Activated CD8-positive, alpha-beta T cell treated with anti-CD3 and anti-CD28 coated beads, Interleukin-2, amount 10 ng/mL, durations not matched to agents 7 days and 5 days (primary cell): ENCODE data around the gene RNF150. TPM values are rescaled to one million over a fixed set of nuclear protein-coding genes. Genes with fewer than 3 reads are reported as not detected.

ENCODE experiments used
- ATAC-seq: fragments of 150-1000 bp; cut with Tn5 transposase; one replicate; pipeline ENCODE4 v1.10.0; 2021; ENCODE audit warnings: moderate library complexity
- CTCF ChIA-PET: fragments of 350-600 bp; sonication (Branson Sonifier 250); formaldehyde crosslinking; loops from one replicate; lab custom pipeline; 2021; ENCODE audit warnings: antibody characterized with exemption; lab: Charles Lee
- POLR2A ChIA-PET: fragments of 350-600 bp; sonication (Branson Sonifier 250); formaldehyde crosslinking; loops from one replicate; lab custom pipeline; 2021; ENCODE audit warnings: antibody characterized with exemption; lab: Charles Lee
- DNase-seq: peaks from one replicate; pipeline ENCODE4 v3.0.0-alpha.2; 2020
- H3K27ac Mint-ChIP-seq: one replicate; pipeline ENCODE4 v1.8.0; 2021; ENCODE audit warnings: mild to moderate bottlenecking, mixed read lengths
- H3K27me3 Mint-ChIP-seq: one replicate; pipeline ENCODE4 v1.8.0; 2021; ENCODE audit warnings: low read depth, mixed read lengths
- H3K36me3 Mint-ChIP-seq: one replicate; pipeline ENCODE4 v1.8.0; 2021; ENCODE audit warnings: low read depth, mixed read lengths
- H3K4me1 Mint-ChIP-seq: one replicate; pipeline ENCODE4 v1.8.0; 2021; ENCODE audit warnings: low read depth, mixed read lengths
- H3K4me3 Mint-ChIP-seq: one replicate; pipeline ENCODE4 v1.8.0; 2021; ENCODE audit warnings: mild to moderate bottlenecking, mixed read lengths
- H3K9me3 Mint-ChIP-seq: one replicate; pipeline ENCODE4 v1.8.0; 2022; ENCODE audit warnings: mixed read lengths; ENCODE audit not compliant: insufficient read depth
- total RNA-seq, 2 experiments: library from RNA; stranded (reverse); gene quantifications; one replicate each; pipeline ENCODE4 v1.2.3, GENCODE V29; 2021

RNF150 gene
- total RNA-seq, 2 experiments from 2014 or later = not detected

- Mint-ChIP-seq H3K9me3 (no peaks in the 10 kb centered on the region), H3K27me3 (no peaks in the 10 kb centered on the region), H3K36me3 (no peaks in the 10 kb centered on the region), H3K27ac (no peak overlapping the region), H3K4me3 (no peak overlapping the region), H3K4me1 (no peaks in the 10 kb centered on the region)
- ATAC-seq (no peak), DNase-seq (no peak)
- ChIA-PET POLR2A (no interaction called here), CTCF (no interaction called here)
Measured at GRCh38 chr4:141099326-141099725, 33.9 kb downstream of the RNF150 start.

- ChIA-PET POLR2A (no interaction called here), CTCF (no interaction called here)
- DNase-seq = no peak
- Mint-ChIP-seq H3K36me3 (no peaks in the 10 kb centered on the region), H3K4me1 (no peaks in the 10 kb centered on the region), H3K9me3 (no peaks in the 10 kb centered on the region), H3K27ac (no peak overlapping the region), H3K4me3 (no peak overlapping the region), H3K27me3 (no peaks in the 10 kb centered on the region)
- ATAC-seq = no peak
Measured at GRCh38 chr4:141098163-141098562, 35.1 kb downstream of the RNF150 start.

- Mint-ChIP-seq H3K9me3 (no peaks in the 10 kb centered on the region), H3K4me1 (no peaks in the 10 kb centered on the region), H3K27me3 (no peaks in the 10 kb centered on the region), H3K27ac (no peak overlapping the region), H3K4me3 (no peak overlapping the region), H3K36me3 (no peaks in the 10 kb centered on the region)
- no peak for DNase-seq
- POLR2A ChIA-PET = no interaction called here
- ATAC-seq = no peak
- CTCF ChIA-PET = no interaction called here
Measured at GRCh38 chr4:141090473-141090872, 42.8 kb downstream of the RNF150 start.

- DNase-seq (no peak), ATAC-seq (no peak)
- Mint-ChIP-seq H3K27me3 (no peaks in the 10 kb centered on the region), H3K4me1 (no peaks in the 10 kb centered on the region), H3K27ac (no peak overlapping the region), H3K9me3 (no peaks in the 10 kb centered on the region), H3K4me3 (no peak overlapping the region), H3K36me3 (no peaks in the 10 kb centered on the region)
- POLR2A ChIA-PET = no interaction called here
- CTCF ChIA-PET = no interaction called here
Measured at GRCh38 chr4:141081921-141082395, 51.3 kb downstream of the RNF150 start.

- no peak overlapping the region for H3K4me3 Mint-ChIP-seq
- ChIA-PET POLR2A (no interaction called here), CTCF (interaction anchor here (0.7 kb wide), 1 partner anchor 150 kb away, joined by 3 read pairs; no protein-coding TSS in a partner anchor)
- no peak overlapping the region for H3K27ac Mint-ChIP-seq
- DNase-seq (no peak), ATAC-seq (no peak)
- no peaks in the 10 kb centered on the region for H3K4me1 Mint-ChIP-seq
- peaks cover 2% of the 10 kb centered on the region for H3K27me3 Mint-ChIP-seq
- no peaks in the 10 kb centered on the region for H3K9me3 Mint-ChIP-seq
- H3K36me3 Mint-ChIP-seq = no peaks in the 10 kb centered on the region
Measured at GRCh38 chr4:141080668-141081067, 52.6 kb downstream of the RNF150 start.

- no peak for DNase-seq
- POLR2A ChIA-PET = no interaction called here
- Mint-ChIP-seq H3K36me3 (no peaks in the 10 kb centered on the region), H3K27ac (no peak overlapping the region), H3K4me3 (no peak overlapping the region), H3K4me1 (no peaks in the 10 kb centered on the region), H3K27me3 (peaks cover 2% of the 10 kb centered on the region), H3K9me3 (no peaks in the 10 kb centered on the region)
- CTCF ChIA-PET = no interaction called here
- ATAC-seq = no peak
Measured at GRCh38 chr4:141079393-141079930, 53.8 kb downstream of the RNF150 start.

- ChIA-PET CTCF (no interaction called here), POLR2A (no interaction called here)
- no peak for DNase-seq
- Mint-ChIP-seq H3K9me3 (no peaks in the 10 kb centered on the region), H3K4me1 (no peaks in the 10 kb centered on the region), H3K27me3 (peaks cover 2% of the 10 kb centered on the region), H3K4me3 (no peak overlapping the region), H3K36me3 (no peaks in the 10 kb centered on the region), H3K27ac (no peak overlapping the region)
- ATAC-seq = no peak
Measured at GRCh38 chr4:141078871-141079270, 54.4 kb downstream of the RNF150 start.

GRCh38 chr4:141077611-141078225 is 55.6 kb downstream of the RNF150 start:
- no peak overlapping the region for H3K4me3 Mint-ChIP-seq
- H3K9me3 Mint-ChIP-seq = no peaks in the 10 kb centered on the region
- ChIA-PET CTCF (no interaction called here), POLR2A (no interaction called here)
- no peak overlapping the region for H3K27ac Mint-ChIP-seq
- H3K4me1 Mint-ChIP-seq = no peaks in the 10 kb centered on the region
- H3K36me3 Mint-ChIP-seq = no peaks in the 10 kb centered on the region
- DNase-seq = no peak
- no peak for ATAC-seq
- peaks cover 2% of the 10 kb centered on the region for H3K27me3 Mint-ChIP-seq

- CTCF ChIA-PET = no interaction called here
- no peak overlapping the region for H3K27ac Mint-ChIP-seq
Measured at GRCh38 chr4:141075553-141075952, 57.7 kb downstream of the RNF150 start.

GRCh38 chr4:141074098-141074878 is 59.0 kb downstream of the RNF150 start:
- no peaks in the 10 kb centered on the region for H3K36me3 Mint-ChIP-seq
- no peak overlapping the region for H3K27ac Mint-ChIP-seq
- H3K27me3 Mint-ChIP-seq = peaks cover 2% of the 10 kb centered on the region
- ATAC-seq (no peak), DNase-seq (no peak)
- no peaks in the 10 kb centered on the region for H3K9me3 Mint-ChIP-seq
- CTCF ChIA-PET = no interaction called here
- no peak overlapping the region for H3K4me3 Mint-ChIP-seq
- H3K4me1 Mint-ChIP-seq = no peaks in the 10 kb centered on the region
- POLR2A ChIA-PET = no interaction called here

More at GRCh38 chr4:141075553-141075952, 57.7 kb downstream of the RNF150 start:
- DNase-seq (no peak), ATAC-seq (no peak)
- no peaks in the 10 kb centered on the region for H3K4me1 Mint-ChIP-seq
- no peak overlapping the region for H3K4me3 Mint-ChIP-seq
- no peaks in the 10 kb centered on the region for H3K9me3 Mint-ChIP-seq
- H3K27me3 Mint-ChIP-seq = peaks cover 2% of the 10 kb centered on the region
- no peaks in the 10 kb centered on the region for H3K36me3 Mint-ChIP-seq
- POLR2A ChIA-PET = no interaction called here

- no peaks in the 10 kb centered on the region for H3K36me3 Mint-ChIP-seq
- no peaks in the 10 kb centered on the region for H3K9me3 Mint-ChIP-seq
- CTCF ChIA-PET = no interaction called here
- H3K4me1 Mint-ChIP-seq = no peaks in the 10 kb centered on the region
- no peak for ATAC-seq
- no peak for DNase-seq
- no peak overlapping the region for H3K4me3 Mint-ChIP-seq
- POLR2A ChIA-PET = no interaction called here
- H3K27ac Mint-ChIP-seq = no peak overlapping the region
- H3K27me3 Mint-ChIP-seq = no peaks in the 10 kb centered on the region
Measured at GRCh38 chr4:141066690-141067089, 66.6 kb downstream of the RNF150 start.

GRCh38 chr4:141065872-141066271 is 67.4 kb downstream of the RNF150 start:
- ATAC-seq (no peak), DNase-seq (no peak)
- H3K4me1 Mint-ChIP-seq = no peaks in the 10 kb centered on the region
- no peak overlapping the region for H3K4me3 Mint-ChIP-seq
- no peaks in the 10 kb centered on the region for H3K36me3 Mint-ChIP-seq
- POLR2A ChIA-PET = no interaction called here
- H3K27me3 Mint-ChIP-seq = no peaks in the 10 kb centered on the region
- CTCF ChIA-PET = no interaction called here
- H3K9me3 Mint-ChIP-seq = no peaks in the 10 kb centered on the region
- no peak overlapping the region for H3K27ac Mint-ChIP-seq
